ENCODE data around the gene SMIM3. TPM values are rescaled to one million over a fixed set of nuclear protein-coding genes. Genes with fewer than 3 reads are reported as not detected.
"Not testable (repeated sequence)": the region's sequence is repeated elsewhere in the genome, so short reads cannot be mapped to it uniquely, and the experiment has no call there.

SMIM3 gene
- total and polyA plus RNA-seq, 4 donors = 14.0 to 54.8 (median 17.0) TPM

DNA sequence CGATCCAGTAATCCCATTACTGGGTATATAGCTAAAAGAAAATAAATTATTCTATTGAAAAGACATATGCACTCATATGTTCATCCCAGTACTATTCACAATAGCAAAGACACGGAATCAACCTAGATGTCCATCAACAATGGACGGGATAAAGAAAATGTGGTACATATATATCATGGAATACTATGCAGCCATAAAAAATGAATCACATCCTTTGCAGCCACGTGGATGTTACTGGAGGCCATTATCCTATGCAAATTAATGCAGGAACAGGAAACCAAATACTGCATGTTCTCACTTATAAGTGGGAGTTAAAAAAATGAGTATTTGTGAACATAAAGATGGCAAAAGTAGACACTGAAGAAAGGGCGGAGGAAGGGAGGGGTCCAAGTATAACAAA lies 51.2 kb downstream of the SMIM3 start:
- Histone ChIP-seq H3K36me3 (ENCODE audit: control insufficient read depth in 4 of 4, insufficient read depth in 4 of 4, low read length in 4 of 4) (no peaks in the 10 kb centered on the region), H3K4me3 (no peak overlapping the region), H3K4me1 (ENCODE audit: control insufficient read depth in 5 of 5, insufficient read depth in 5 of 5, low read length in 5 of 5) (no peaks in the 10 kb centered on the region), H3K9ac (ENCODE audit: insufficient read depth in 1 of 2, low read length in 2 of 2) (no peak overlapping the region), H3K27me3 (ENCODE audit: control insufficient read depth in 3 of 3, insufficient read depth in 3 of 3, low read length in 2 of 3) (no peaks in the 10 kb centered on the region), H3K27ac (ENCODE audit: low read depth in 1 of 2, low read length in 1 of 2) (no peak overlapping the region), H3K9me3 (ENCODE audit: control insufficient read depth in 4 of 4, insufficient read depth in 3 of 4, low read length in 3 of 4) (no peaks in the 10 kb centered on the region)
- TF ChIP-seq, protein P1, sequence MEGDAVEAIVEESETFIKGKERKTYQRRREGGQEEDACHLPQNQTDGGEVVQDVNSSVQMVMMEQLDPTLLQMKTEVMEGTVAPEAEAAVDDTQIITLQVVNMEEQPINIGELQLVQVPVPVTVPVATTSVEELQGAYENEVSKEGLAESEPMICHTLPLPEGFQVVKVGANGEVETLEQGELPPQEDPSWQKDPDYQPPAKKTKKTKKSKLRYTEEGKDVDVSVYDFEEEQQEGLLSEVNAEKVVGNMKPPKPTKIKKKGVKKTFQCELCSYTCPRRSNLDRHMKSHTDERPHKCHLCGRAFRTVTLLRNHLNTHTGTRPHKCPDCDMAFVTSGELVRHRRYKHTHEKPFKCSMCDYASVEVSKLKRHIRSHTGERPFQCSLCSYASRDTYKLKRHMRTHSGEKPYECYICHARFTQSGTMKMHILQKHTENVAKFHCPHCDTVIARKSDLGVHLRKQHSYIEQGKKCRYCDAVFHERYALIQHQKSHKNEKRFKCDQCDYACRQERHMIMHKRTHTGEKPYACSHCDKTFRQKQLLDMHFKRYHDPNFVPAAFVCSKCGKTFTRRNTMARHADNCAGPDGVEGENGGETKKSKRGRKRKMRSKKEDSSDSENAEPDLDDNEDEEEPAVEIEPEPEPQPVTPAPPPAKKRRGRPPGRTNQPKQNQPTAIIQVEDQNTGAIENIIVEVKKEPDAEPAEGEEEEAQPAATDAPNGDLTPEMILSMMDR (IDR thresholded peaks at IDR 0.05; ENCODE audit: control extremely low read depth, extremely low read depth) = no peak
- ATAC-seq (ENCODE audit: insufficient read depth, low FRiP score) (no peak), DNase-seq (no peak)
- 80% methylated on average over 5 of the region's 5 CpGs for WGBS, 2 donors

DNA sequence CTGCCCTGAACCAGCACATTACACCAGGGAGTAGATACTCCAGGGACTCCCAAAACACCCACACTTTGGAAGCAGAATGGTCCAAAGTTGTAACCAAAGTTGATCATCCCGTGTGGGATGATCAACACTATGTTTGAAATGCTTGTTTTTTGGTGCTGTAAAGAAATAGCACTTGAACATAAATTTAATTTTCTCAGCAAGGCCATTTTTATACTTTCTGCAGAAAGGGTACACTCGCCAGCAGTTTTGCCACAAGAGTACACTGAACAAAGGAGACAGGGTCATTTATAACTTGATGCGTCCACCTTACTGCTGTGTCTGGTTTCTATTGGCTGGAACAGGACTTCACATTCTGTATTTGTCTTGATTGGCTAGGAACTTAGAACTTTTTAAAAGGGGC lies 53.3 kb downstream of the SMIM3 start:
- H3K27me3 ChIP-seq (ENCODE audit: control insufficient read depth in 3 of 3, insufficient read depth in 3 of 3, low read length in 2 of 3); ATAC-seq (ENCODE audit: insufficient read depth, low FRiP score); H3K9me3 ChIP-seq (ENCODE audit: control insufficient read depth in 4 of 4, insufficient read depth in 3 of 4, low read length in 3 of 4); DNase-seq; H3K27ac ChIP-seq (ENCODE audit: low read depth in 1 of 2, low read length in 1 of 2); H3K9ac ChIP-seq (ENCODE audit: insufficient read depth in 1 of 2, low read length in 2 of 2); H3K36me3 ChIP-seq (ENCODE audit: control insufficient read depth in 4 of 4, insufficient read depth in 4 of 4, low read length in 4 of 4); H3K4me1 ChIP-seq (ENCODE audit: control insufficient read depth in 5 of 5, insufficient read depth in 5 of 5, low read length in 5 of 5); H3K4me3 ChIP-seq: not testable (repeated sequence)
- WGBS, 2 donors = 87 to 89% methylated on average over 3 of the region's 3 CpGs

- 90 to 95% methylated on average over 5 of the region's 5 CpGs for WGBS, 2 donors
- DNase-seq (no peak), ATAC-seq (ENCODE audit: insufficient read depth, low FRiP score) (no peak)
Measured at GRCh38 chr5:150836064-150836463, 57.5 kb downstream of the SMIM3 start.

DNA sequence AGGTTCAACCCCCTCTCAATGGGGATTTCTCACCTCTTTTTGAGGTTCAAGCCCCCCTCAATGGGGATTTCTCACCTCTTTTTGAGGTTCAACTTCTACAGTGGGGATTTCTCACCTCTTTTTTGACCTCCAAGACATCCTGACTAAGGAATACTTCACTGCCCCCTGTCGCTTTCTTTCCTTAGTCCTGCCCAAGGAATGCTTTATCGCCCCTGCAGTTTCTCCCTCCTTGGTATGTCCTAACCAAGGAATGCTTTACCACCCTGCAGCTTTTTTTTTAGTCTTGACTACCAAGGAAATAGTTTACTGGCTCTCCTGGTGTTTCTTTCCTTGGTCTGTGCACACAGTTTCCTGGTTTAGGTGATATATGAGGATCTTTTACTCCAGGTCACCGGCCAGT lies 58.1 kb downstream of the SMIM3 start:
- H3K36me3 ChIP-seq (ENCODE audit: control insufficient read depth in 4 of 4, insufficient read depth in 4 of 4, low read length in 4 of 4) = no peaks in the 10 kb centered on the region
- DNase-seq (no peak), ATAC-seq (ENCODE audit: insufficient read depth, low FRiP score) (no peak)
- no peaks in the 10 kb centered on the region for H3K4me1 ChIP-seq (ENCODE audit: control insufficient read depth in 5 of 5, insufficient read depth in 5 of 5, low read length in 5 of 5)
- peaks cover 0 to 6% (median 0%) of the 10 kb centered on the region in 4 donors for H3K9me3 ChIP-seq (ENCODE audit: control insufficient read depth in 4 of 4, insufficient read depth in 3 of 4, low read length in 3 of 4)
- no peak overlapping the region for H3K9ac ChIP-seq (ENCODE audit: insufficient read depth in 1 of 2, low read length in 2 of 2)
- H3K27me3 ChIP-seq (ENCODE audit: control insufficient read depth in 3 of 3, insufficient read depth in 3 of 3, low read length in 2 of 3) = no peaks in the 10 kb centered on the region
- no peak overlapping the region for H3K4me3 ChIP-seq
- H3K27ac ChIP-seq (ENCODE audit: low read depth in 1 of 2, low read length in 1 of 2) = no peak overlapping the region
- WGBS, 2 donors = 87 to 97% methylated on average over 3 of the region's 3 CpGs
- TF ChIP-seq, protein P1 (IDR thresholded peaks at IDR 0.05; ENCODE audit: control extremely low read depth, extremely low read depth) = no peak

More at GRCh38 chr5:150836064-150836463, 57.5 kb downstream of the SMIM3 start:
- Histone ChIP-seq H3K4me1 (ENCODE audit: control insufficient read depth in 5 of 5, insufficient read depth in 5 of 5, low read length in 5 of 5) (no peaks in the 10 kb centered on the region), H3K9me3 (ENCODE audit: control insufficient read depth in 4 of 4, insufficient read depth in 3 of 4, low read length in 3 of 4) (peaks cover 0 to 6% (median 0%) of the 10 kb centered on the region in 4 donors), H3K9ac (ENCODE audit: insufficient read depth in 1 of 2, low read length in 2 of 2) (no peak overlapping the region), H3K27ac (ENCODE audit: low read depth in 1 of 2, low read length in 1 of 2) (no peak overlapping the region), H3K27me3 (ENCODE audit: control insufficient read depth in 3 of 3, insufficient read depth in 3 of 3, low read length in 2 of 3) (no peaks in the 10 kb centered on the region), H3K4me3 (no peak overlapping the region), H3K36me3 (ENCODE audit: control insufficient read depth in 4 of 4, insufficient read depth in 4 of 4, low read length in 4 of 4) (no peaks in the 10 kb centered on the region)
- TF ChIP-seq, protein P1 (IDR thresholded peaks at IDR 0.05; ENCODE audit: control extremely low read depth, extremely low read depth) = no peak

DNA sequence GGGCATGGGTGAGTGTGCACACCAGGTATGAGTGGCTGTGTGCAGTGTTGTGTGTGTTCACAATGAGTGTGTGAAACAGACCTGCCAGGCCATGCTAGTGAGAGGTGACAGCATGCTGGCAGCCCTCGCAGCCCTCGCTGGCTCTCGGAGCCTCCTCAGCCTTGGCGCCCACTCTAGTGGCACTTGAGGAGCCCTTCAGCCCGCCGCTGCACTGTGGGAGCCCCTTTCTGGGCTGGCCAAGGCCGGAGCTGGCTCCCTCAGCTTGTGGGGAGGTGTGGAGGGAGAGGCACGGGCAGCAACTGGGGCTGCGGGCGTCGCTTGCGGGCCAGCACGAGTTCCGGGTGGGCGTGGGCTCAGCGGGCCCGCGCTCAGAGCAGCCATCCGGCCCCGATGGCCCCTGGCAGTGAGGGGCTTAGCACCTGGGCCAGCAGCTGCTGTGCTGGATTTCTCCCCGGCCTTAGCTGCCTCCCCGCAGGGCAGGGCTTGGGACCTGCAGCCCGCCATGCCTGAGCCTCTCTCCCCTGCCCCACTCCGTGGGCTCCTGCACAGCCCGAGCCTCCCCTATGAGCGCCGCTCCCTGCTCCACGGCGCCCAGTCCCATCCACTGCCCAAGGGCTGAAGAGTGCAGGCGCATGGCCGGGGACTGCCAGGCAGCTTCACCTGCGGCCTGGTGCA lies 66.8 kb downstream of the SMIM3 start:
- H3K4me3 ChIP-seq; H3K9ac ChIP-seq (ENCODE audit: insufficient read depth in 1 of 2, low read length in 2 of 2); H3K27ac ChIP-seq (ENCODE audit: low read depth in 1 of 2, low read length in 1 of 2); H3K27me3 ChIP-seq (ENCODE audit: control insufficient read depth in 3 of 3, insufficient read depth in 3 of 3, low read length in 2 of 3); H3K9me3 ChIP-seq (ENCODE audit: control insufficient read depth in 4 of 4, insufficient read depth in 3 of 4, low read length in 3 of 4); H3K4me1 ChIP-seq (ENCODE audit: control insufficient read depth in 5 of 5, insufficient read depth in 5 of 5, low read length in 5 of 5); ATAC-seq (ENCODE audit: insufficient read depth, low FRiP score); H3K36me3 ChIP-seq (ENCODE audit: control insufficient read depth in 4 of 4, insufficient read depth in 4 of 4, low read length in 4 of 4); DNase-seq: not testable (repeated sequence)
- 87 to 90% methylated on average over 23 to 32 of the region's 32 CpGs for WGBS, 2 donors

DNA sequence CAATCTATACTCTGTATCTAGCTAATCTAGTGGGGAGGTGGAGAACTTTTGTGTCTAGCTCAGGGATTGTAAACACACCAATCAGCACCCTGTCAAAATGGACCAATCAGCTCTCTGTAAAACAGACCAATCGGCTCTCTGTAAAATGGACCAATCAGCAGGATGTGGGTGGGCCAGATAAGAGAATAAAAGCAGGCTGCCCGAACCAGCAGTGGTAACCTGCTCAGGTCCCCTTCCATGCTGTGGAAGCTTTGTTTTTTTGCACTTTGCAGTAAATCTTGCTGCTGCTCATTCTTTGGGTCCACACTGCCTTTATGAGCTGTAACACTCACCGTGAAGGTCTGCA lies 67.7 kb downstream of the SMIM3 start, which contains the start of gene IRGM:
Gene IRGM (plus strand): TSS at position 214 of the 346 bp plus-strand sequence. CDS start 1,603 bp downstream, outside the sequence.
- H3K36me3 ChIP-seq (ENCODE audit: control insufficient read depth in 4 of 4, insufficient read depth in 4 of 4, low read length in 4 of 4); H3K9me3 ChIP-seq (ENCODE audit: control insufficient read depth in 4 of 4, insufficient read depth in 3 of 4, low read length in 3 of 4); DNase-seq; H3K4me3 ChIP-seq; H3K27me3 ChIP-seq (ENCODE audit: control insufficient read depth in 3 of 3, insufficient read depth in 3 of 3, low read length in 2 of 3); H3K9ac ChIP-seq (ENCODE audit: insufficient read depth in 1 of 2, low read length in 2 of 2); ATAC-seq (ENCODE audit: insufficient read depth, low FRiP score); H3K4me1 ChIP-seq (ENCODE audit: control insufficient read depth in 5 of 5, insufficient read depth in 5 of 5, low read length in 5 of 5); H3K27ac ChIP-seq (ENCODE audit: low read depth in 1 of 2, low read length in 1 of 2): not testable (repeated sequence)
- WGBS, 2 donors = 63 to 64% methylated on average over 3 of the region's 3 CpGs
